ENCODE measurements around the gene ALG1.
A peak's percentile ranks its signal among the peaks of the same experiment; 100 is the strongest.

The ALG1 gene, protein sequence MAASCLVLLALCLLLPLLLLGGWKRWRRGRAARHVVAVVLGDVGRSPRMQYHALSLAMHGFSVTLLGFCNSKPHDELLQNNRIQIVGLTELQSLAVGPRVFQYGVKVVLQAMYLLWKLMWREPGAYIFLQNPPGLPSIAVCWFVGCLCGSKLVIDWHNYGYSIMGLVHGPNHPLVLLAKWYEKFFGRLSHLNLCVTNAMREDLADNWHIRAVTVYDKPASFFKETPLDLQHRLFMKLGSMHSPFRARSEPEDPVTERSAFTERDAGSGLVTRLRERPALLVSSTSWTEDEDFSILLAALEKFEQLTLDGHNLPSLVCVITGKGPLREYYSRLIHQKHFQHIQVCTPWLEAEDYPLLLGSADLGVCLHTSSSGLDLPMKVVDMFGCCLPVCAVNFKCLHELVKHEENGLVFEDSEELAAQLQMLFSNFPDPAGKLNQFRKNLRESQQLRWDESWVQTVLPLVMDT

DNA sequence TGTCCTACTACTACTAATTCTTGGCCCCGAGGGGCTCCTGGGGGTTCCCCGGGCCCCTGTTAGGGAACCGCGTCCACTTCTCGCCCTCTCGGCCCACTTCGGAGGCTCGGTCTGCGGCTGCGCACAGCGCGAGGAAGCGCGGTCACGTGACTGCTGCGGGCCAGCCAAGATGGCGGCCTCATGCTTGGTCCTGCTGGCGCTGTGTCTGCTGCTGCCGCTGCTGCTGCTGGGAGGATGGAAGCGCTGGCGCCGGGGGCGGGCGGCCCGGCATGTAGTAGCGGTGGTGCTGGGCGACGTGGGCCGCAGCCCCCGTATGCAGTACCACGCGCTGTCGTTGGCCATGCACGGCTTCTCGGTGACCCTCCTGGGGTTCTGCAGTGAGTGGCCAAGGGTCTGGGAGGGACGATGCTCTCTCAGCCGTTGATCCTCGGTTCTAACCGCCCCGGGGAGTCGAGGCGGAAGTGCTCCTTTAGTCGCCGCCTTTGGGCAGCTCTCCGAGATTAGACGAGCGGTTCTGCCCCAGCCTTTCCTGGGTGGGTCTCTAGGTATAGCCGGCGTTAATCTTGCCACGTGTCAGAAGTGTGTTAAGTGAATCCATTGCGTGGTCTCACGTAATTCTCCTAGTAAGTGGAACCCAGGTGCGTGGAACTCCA is at the start of gene ALG1:
Gene ALG1, plus strand, starts transcription at position 163 of the 653 bp plus-strand sequence. Its CDS starts 7 bp downstream, at position 170.
- DNase-seq (ENCODE audit: low spot score): peak; percentile 91

DNA sequence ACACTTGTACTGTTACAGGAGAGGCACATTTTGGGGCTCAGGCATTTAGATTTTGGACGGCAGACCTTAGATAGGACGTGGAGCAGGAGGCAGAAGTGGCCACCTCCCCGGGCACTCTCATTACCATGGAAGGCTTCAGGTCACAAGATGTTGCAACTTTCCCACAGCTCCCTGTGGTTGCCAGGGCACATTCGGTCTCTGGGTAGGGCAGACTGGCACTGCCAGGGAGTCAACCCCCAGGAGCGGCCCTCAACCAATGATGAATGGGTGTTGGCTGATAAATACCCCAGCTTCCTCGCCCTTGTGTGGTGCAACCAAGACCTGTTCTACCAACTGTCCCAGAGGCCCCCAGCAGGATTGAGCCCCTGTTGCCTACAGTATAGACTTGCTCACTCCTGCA is 49.1 kb upstream of the ALG1 start:
- DNase-seq (ENCODE audit: low spot score): no peak

DNA sequence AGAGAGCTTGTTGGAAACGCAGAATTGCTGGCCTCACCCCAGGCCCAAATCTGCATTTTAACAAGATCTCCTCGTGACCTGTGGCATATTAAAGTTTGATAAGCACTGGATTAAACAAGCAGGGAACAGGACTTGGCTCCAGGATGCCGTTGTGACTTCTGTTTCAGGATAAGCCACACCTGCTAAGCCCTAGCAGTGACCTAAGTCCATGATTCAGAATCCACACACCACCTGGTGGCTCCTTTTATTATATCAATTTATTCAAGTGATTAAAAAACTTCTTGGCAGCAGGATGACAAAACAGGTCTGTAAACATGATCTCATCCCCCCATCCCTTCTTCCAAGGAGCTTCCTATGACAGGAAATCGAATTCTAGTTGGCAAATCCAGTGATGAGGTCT is 47.0 kb upstream of the ALG1 start:
- no peak for DNase-seq (ENCODE audit: low spot score)

DNA sequence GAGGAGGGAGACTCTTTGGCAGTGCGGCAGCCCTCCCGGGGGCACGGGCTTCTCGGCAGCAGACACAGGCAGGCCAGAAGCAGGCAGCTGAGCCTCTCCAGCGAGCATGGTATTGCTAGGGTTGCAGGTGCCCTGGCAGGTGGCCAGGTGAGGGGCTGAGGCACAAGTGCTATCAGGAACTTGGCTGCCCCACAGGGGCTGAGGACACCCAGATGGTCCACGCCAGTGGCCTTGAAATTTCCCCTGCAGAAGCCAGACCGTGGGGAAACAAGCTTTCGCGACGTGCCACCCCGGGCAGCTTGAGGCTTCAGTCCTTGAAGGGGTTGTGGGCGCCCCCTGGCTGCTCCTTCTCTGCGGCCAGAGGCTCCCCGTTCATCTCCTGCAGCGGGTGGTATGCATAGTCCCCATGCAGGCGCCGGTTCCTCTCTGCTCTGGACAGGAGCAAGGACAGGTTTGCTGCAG is 46.4 kb upstream of the ALG1 start:
- DNase-seq (ENCODE audit: low spot score): peak; percentile 84

DNA sequence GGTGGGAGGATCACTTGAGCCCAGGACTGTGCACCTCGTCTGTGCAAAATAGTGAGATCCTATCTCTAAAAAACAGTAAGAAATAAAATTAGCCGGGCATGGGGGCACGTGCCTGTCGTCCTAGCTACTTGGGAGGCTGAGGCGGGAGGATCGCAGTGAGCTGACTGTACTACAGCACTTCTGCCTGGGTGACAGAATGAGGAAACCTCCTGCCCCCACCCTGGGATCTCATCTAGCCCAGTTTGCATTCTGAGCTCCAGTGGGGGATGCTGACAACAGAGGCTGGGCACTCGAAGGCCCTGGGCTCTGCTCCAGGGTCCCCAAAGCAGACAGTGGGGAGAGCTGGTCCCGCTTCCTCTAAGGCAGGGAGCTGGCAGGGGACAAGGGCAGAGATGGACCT is 45.0 kb upstream of the ALG1 start:
- no peak for DNase-seq (ENCODE audit: low spot score)

DNA sequence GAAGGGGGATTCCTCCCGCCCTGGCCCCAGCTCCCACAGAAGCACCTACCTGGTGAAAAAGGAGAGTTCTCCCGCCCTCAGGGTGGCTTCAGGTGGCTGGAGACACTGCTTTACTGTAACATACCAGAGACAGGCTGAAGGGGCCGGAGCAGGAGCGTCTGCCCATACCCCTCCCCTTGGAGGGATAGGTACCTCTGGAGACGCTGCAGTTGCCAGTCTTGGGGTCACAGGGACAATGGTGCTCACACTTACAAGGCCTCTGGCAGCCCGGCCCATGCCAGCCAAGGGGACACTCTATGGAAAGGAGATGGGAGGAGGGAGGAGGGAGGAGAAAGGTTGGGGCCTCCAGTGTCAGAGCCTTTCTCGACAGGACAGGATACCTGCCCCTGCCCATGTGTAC is 44.6 kb upstream of the ALG1 start:
- DNase-seq (ENCODE audit: low spot score): no peak

DNA sequence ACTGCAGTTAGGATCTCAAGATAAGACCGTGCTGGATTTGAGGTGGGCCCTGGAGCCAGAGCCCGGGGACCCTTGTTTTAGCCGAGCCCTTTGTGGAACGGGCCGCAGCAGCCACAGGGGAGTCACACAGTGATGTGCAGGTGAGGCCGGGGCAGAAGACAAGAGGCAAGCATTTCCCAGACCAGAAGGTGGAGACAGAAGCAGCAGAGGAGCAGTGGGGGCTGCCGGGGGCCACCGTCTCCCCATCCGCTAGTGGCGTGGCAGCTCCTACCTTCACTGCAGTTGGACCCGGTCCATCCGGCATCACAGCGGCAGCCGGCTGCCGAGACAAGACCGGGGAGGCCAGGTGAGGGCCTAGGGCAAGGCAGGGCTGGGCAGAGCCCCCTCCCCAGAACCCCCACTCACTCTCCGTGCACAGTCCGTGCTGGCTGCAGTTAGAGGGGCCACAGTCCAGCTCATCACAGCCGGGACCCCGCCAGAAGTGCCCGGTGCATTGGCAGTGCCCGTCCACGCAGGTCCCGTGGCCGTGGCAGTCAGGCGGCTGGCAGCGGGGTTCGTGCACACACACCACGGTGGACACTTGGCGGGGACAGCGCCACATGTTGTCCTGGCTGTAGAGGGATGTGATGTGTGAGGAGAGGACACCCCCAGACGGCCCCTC is 43.9 kb upstream of the ALG1 start:
- peak; percentile 3 for DNase-seq (ENCODE audit: low spot score)

DNA sequence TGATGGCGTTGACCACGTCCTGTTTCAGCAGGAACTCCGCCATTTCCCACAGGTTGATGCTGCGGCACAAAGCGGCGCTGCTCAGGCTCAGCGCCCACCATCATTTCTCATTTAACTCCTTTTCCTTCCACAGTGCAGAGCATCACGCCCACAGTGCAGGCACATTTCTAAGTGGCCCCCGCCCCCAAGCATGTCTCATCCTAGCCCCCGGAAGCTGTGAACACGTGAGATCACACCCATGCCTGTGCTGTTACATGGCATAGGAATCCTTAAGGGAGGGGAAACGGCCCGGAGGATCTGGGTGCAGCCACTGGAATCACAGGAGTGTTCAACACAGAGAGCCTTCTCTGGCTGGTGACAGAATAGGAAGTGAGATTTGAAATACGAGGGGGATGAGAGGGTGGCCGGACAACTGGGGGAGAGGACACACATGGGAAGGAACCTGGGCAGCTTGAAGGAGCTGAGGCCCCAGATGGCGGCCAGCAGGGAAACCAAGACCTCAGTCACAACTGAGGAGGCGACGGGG is 42.6 kb upstream of the ALG1 start:
- DNase-seq (ENCODE audit: low spot score): peak; percentile 65

DNA sequence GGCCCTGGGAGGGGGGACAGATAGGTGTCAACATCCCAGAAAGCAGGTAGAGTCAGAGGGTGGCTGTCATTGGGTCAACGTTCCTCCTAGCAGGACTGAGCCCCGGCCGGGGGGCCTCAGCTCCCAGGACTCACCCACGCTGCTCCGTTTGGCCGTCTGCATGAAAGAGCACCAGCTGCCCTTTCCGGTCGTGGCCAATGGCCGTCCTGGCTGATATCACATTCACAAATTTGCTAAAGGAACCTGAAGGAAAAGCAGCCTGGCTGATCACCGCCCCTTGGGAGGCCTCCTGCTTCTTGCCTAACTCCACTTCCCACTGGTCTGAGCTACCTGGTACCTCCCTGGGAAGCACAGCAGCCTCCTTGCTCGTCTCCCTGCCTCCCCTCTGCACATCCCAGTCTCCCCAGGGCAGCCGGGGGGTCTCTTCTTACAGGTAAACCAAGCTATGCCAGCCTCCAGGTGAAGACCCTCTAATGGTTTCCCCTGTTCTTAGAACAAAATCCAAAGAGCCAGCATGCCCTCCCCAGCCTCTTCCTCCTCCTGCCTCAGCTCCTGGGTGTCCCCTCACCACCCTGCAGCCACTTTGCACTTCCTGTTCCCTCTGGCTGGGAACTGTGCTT is 41.3 kb upstream of the ALG1 start:
- no peak for DNase-seq (ENCODE audit: low spot score)

DNA sequence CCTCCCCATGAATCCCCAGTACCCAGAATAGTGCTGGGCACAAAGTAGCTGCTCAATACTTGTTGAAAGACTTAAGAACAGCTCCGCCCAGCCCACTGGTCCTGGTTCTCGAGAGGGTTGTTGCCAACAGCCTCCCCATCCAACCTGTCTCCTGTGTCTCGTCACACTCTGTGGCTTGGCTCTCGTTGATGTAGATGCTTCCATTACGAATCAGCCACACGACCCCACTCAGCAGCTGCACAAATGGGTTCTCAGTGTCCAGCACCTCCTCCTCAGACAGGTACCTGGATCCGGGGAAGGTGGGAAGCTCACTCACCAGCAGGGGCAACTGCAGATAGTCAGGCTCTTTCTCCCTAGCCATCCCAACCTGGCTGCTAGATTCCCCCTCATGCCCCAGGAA is 40.0 kb upstream of the ALG1 start:
- DNase-seq (ENCODE audit: low spot score): no peak

DNA sequence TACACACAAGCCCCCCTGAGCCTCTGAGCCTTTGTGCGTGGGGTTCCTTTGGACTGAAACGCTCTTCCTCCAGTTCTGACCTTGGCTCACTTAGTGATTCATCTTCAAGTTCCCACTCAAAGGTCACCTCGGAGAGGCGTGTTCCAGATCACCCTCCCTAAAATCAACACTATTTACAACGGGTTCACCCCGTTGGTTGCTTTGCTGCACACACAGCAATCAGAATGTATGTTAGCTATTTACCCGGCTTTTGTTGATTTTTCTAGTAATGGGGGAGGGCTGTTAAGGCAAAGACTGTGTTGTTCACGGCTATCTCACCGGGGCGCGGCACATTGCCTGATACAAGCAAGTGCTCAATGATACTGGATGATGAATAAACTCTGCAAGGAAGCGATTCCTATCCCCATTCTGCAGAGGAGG is 38.9 kb upstream of the ALG1 start:
- DNase-seq (ENCODE audit: low spot score): no peak

DNA sequence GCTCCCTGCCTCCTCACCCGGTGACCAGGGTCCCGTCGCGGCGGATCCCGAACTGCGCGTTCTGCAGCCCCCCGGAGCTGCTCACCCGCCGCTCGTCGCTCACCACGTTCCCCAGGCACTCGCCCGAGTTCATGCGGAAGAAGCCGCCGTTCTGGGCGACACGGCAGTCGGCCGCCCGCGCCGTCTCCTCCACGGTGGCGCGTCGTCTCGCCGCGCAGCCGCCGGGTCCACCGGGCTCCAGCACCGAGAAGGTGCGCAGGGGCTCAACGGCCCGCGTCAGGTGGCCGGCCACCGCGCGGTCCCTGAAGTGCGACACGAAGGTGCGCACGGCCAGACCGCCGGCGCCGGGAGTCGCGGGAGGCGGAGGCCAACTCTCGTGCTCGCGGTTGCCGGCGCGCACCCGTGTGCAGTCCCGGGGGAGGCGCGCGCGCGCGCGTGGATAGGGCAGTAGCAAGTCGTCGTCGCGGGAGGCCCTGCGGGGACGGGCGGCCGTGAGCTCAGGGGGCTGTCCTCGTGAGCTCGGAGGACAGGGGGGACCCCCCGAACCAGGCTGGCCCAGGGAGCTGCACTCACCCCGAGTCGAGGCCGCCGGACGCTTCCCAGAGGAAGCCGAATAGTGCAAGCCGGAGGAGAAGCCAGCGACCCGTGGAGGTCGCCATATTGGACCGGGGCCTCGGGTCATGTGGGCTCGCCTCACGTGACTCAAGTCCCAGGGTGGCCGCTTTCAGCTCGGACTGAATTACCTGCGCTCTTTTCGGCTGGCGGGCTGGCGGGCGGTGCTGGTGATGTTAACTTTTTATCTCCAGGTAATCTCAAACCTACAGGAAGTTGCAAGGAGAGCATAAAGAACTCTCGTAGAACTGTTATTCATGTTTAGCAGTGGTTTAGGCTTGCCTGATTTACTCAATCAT is 38.1 kb upstream of the ALG1 start, which contains the start of gene NAGPA:
Gene NAGPA, minus strand, starts transcription at position 680 of the 911 bp plus-strand sequence. Its CDS starts 21 bp downstream, at position 659.
- DNase-seq (ENCODE audit: low spot score): peak; percentile 88

DNA sequence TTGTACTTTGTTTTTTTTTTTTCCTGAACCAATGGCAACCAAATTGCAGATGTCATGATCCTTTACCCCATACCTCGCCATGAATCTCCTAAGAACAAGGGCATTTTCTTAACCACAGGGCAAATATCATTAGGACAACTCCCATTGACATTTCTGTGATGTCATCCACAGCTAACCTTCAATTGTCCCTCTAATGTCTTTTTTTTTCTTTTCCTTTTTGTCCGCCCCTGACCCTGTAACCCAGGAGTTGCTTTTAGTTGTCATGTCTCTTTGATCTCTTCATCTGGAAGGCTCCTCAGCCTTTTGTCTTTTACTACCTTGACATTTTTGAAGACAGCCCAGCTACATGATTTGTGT is 37.5 kb upstream of the ALG1 start:
- DNase-seq (ENCODE audit: low spot score): no peak

DNA sequence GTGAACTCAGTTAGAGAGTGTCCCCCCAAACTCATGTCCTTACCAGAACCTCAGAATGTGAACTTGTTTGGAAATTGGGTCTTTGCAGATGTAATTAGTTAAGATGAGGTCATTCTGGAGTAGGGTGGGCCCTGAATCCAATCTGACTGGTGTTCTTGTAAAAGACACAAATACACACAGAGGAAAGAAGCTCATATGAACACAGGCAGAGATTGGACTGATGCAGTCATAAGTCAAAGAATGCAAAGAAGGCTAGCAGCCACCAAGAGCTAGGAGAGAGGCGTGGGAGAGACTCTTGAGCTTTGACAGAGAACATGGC is 35.8 kb upstream of the ALG1 start:
- no peak for DNase-seq (ENCODE audit: low spot score)

DNA sequence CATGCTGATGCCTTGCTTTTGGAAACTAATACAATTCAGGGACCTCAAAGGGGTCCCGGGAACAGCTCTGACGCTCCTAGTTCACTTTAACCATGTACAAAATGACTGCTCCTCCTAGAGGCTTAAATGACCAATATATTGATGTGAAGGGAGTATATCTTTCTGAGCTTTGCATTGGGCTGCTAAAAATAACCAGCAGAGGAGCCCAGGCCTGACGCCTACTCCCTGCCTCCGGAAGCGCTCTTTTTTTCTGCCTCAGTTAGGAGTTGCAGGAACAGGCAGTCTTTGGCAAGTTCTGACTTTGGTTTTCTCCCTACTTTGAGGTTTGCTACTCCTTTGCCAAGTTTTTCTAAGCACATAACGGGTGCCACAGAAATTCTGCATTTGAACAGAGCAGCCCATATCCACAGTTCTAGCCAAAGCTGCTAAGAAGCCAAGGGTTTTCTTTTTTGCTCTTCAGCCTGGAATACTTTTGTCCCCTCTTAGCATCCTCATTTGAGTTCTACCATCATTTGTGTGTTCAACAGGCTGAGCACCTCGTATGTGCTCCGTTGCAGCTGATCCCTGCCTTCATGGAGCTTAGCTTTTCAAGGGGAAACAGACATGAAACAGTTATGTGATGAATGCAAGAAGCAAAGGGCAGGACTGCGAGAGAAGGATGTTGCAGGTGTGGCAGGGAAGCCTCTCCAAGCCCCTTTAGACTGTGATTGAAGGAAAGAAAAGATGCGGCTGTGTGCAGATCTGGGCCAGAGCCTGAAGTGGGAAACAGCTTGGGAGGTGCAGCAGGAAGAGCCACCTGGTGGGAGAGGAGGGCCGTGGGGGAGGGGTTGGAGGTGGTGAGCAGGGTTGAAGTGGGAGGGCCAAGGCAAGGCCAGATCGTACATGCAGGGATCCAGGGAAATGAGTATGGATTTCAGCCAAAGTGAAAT is 35.2 kb upstream of the ALG1 start:
- peak; percentile 72 for DNase-seq (ENCODE audit: low spot score)

DNA sequence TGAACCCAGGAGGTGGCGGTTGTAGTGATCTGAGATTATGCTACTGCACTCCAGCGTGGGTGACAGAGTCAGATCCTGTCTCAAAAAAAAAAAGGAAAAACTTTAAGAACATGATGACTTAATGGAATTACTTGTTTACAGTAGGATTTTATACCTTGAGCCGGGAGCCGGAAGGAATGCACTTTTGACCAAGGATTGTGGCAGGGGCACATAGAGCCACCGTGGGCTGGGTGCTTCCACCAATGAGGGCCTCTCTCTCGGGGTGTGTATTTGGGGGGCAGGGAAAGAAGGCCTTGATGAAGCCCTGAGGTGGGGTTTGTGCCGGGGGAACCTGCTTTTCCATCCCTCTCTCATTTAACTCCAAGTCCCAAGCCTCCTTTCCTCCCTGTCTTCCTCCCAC is 31.2 kb upstream of the ALG1 start:
- no peak for DNase-seq (ENCODE audit: low spot score)

DNA sequence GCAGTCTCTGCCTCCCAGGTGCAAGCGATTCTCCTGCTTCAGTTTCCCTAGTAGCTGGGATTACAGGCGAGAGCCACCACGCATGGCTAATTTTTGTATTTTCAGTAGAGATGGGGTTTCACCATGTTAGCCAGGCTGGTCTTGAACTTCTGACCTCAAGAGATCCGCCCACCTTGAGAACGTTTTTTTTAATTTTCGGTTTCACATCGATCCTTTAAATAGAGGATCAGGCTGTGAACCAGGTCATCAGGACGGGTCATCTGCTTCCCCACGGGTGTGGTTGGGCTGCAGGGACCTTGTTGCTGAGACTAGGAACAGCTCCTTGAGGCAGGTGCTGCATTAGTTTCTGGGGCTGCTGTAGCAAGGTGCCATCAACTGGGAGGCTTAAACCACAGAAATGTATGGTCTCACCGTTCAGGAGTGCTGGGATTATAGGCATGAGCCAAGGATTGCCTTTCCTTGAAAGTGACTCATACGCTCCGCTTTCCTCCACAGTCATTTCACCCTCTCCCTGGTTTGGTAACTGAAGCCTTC is 30.0 kb upstream of the ALG1 start:
- DNase-seq (ENCODE audit: low spot score): no peak

DNA sequence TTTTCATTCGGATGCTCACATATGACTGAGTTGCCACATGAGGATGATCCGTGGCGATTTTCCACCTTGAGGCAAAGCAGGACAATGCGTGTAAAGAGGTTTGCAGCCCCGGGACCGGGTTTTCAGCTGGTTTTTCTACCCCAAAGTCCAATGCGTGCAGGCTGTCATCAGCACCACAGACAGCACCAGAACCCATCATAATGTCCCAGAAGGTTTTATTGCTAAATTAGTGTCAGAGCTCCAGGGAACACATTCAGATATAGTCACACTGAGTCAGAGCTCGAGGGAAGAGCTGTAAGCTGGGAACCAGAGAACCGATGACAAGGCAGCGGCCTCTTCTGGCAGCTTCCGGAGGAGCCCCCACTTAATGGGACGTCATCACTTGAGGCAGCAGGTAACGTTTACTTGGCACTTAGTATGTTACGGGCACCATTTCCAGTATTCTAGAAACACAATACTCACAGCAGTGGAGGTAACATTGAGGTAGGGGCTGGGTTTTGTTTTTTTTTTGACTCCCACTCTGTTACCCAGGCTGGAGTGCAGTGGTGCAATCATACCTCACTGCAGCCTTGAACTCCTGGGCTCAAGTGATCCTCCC is 29.0 kb upstream of the ALG1 start:
- DNase-seq (ENCODE audit: low spot score): peak; percentile 66

DNA sequence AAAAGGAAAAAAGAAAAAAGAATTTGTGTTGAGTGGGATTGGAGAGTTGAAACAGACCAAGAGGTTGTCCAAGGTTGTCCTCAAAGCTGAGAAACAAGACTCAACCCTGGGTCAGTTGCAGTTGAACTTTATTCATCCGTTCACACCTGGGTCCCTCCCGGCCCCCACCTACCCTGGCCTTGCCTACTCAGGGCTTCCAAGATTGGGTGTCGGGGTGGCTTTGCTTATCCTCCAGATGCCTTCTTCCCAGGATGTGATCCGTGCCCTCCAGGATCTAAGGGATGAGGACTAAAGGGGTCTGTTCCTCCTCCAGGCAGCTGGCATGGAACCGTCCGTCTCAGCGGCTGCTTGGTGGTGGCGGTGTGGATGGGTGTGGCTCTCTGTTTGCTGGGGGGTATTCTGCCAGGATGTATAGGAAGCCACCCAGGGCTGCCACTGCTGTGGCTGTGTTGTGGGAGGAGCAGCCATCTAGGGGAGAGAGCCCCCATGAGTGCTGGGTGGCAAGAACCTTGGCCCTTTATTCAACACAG is 27.6 kb upstream of the ALG1 start:
- DNase-seq (ENCODE audit: low spot score): no peak
